K562 (cell line): ENCODE data around the gene SVEP1. TPM values are rescaled to one million over a fixed set of nuclear protein-coding genes. Genes with fewer than 3 reads are reported as not detected.
A peak's percentile ranks its signal among the peaks of the same experiment; 100 is the strongest.

Source experiments
- ARID1B ChIP-seq: fragments of 450-650 bp; IDR thresholded peaks from 2 replicates; pipeline ENCODE4 v1.6.1; 2016; ENCODE audit warnings: antibody characterized with exemption, mild to moderate bottlenecking, inconsistent platforms
- COPS2 ChIP-seq: fragments of 450-650 bp; conservative IDR thresholded peaks from 2 replicates; pipeline ENCODE4 v1.6.1; 2016; ENCODE audit warnings: mild to moderate bottlenecking, moderate library complexity
- ELF1 ChIP-seq: fragments of 200-800 bp; sonication (Bioruptor generic); IDR thresholded peaks from 2 replicates; pipeline ENCODE4 v1.6.1; 2016; ENCODE audit warnings: missing genetic modification characterization, missing compliant biosample characterization
- FOXJ2 ChIP-seq: fragments of 200-800 bp; sonication (Bioruptor generic); IDR thresholded peaks from 2 replicates; pipeline ENCODE4 v1.6.1; 2016; ENCODE audit warnings: missing genetic modification characterization, missing compliant biosample characterization
- NCOA1 ChIP-seq: fragments of 450-650 bp; IDR thresholded peaks from 2 replicates; pipeline ENCODE4 v1.6.1; 2016; ENCODE audit warnings: low read depth
- PHB2 ChIP-seq: fragments of 450-650 bp; IDR thresholded peaks from 2 replicates; pipeline ENCODE4 v1.6.1; 2017; ENCODE audit warnings: low read depth
- PHTF2 ChIP-seq: fragments of 250-450 bp; sonication (Bioruptor Pico); IDR thresholded peaks from 2 replicates; pipeline ENCODE4 v1.5.0; 2021; ENCODE audit warnings: mild to moderate bottlenecking
- RAD21 ChIP-seq, 2 experiments: fragments of 250-450 bp in 1 of 2; fragments of 450-650 bp in 1 of 2; sonication (Bioruptor Pico) in 1 of 2; formaldehyde crosslinking in 1 of 2; IDR thresholded peaks in 1 of 2; conservative IDR thresholded peaks in 1 of 2; 2 replicates each; pipeline versions ENCODE4 v1.4.0 to v1.8.0; 2020 to 2022; ENCODE audit warnings: mild to moderate bottlenecking in 2 of 2, moderate library complexity in 1 of 2
- RBM17 ChIP-seq: fragments of 200-400 bp; formaldehyde crosslinking; IDR thresholded peaks from 2 replicates; pipeline ENCODE4 v1.6.1; 2017; ENCODE audit warnings: low read depth, mild to moderate bottlenecking, low read length, borderline replicate concordance
- RFX5 ChIP-seq: IDR thresholded peaks from 2 replicates; pipeline ENCODE4 v1.6.1; 2011; ENCODE audit warnings: low read depth, mild to moderate bottlenecking, improper control_type of control experiment, low read length
- SIRT6 ChIP-seq: IDR thresholded peaks from one replicate; pipeline ENCODE4 v1.6.1; 2012; ENCODE audit warnings: low read depth, mild to moderate bottlenecking, control low read depth, inconsistent platforms, low read length, moderate library complexity
- SMARCB1 ChIP-seq: IDR thresholded peaks from 2 replicates; pipeline ENCODE4 v1.6.1; 2011; ENCODE audit warnings: improper control_type of control experiment, low read depth; ENCODE audit not compliant: insufficient read length
- SMC3 ChIP-seq: conservative IDR thresholded peaks from 2 replicates; pipeline ENCODE4 v1.6.1; 2011; ENCODE audit warnings: low read depth, low read length, improper control_type of control experiment; ENCODE audit not compliant: insufficient read depth
- TEAD4 ChIP-seq, 2 experiments: sonication (generic) in 1 of 2; formaldehyde crosslinking in 1 of 2; IDR thresholded peaks; 2 replicates each; pipeline versions ENCODE4 v1.6.1 to v1.8.0; 2012 to 2022; ENCODE audit warnings: borderline replicate concordance in 1 of 2, inconsistent platforms in 1 of 2, low read length in 1 of 2, mild to moderate bottlenecking in 1 of 2, missing genetic modification reagents in 1 of 2
- ZC3H11A ChIP-seq: IDR thresholded peaks from 2 replicates; pipeline ENCODE4 v1.6.1; 2012; ENCODE audit warnings: low read depth, low read length, improper control_type of control experiment
- ZNF41 ChIP-seq: fragments of 250-450 bp; sonication (Bioruptor Pico); conservative IDR thresholded peaks from 2 replicates; pipeline ENCODE4 v1.4.0; 2020; ENCODE audit warnings: mild to moderate bottlenecking
- polyA plus RNA-seq, 8 experiments: library from polyadenylated mRNA; depleted of rRNA in 4 of 8; stranded (reverse) in 5 of 8; unstranded in 3 of 8; fragments of >200 nt; fragmentation: Nextera tagmentation in 2 of 8; fragmentation: Illumina TruSeq in 1 of 8; extraction: Ambion mirVana in 2 of 8; extraction: Trizol in 1 of 8; gene quantifications; 2 replicates each; pipeline versions ENCODE4 v1.2.1 to v1.2.3, GENCODE V29; 2011 to 2014; ENCODE audit warnings: inconsistent platforms in 1 of 8, missing spikeins in 1 of 8
- total RNA-seq, 7 experiments: library from RNA; depleted of rRNA in 6 of 7; stranded (reverse); fragments of >200 nt in 6 of 7; fragmentation: Illumina TruSeq in 2 of 7; extraction: Trizol in 2 of 7; gene quantifications; 2 replicates each; pipeline versions ENCODE4 v1.2.1 to v1.2.3, GENCODE V29; 2011 to 2021; ENCODE audit warnings: low replicate concordance in 1 of 7
- TF ChIP-seq, protein P1 (sequence below), 2 experiments: fragments of 450-650 bp; conservative IDR thresholded peaks; 2 replicates each; pipeline ENCODE4 v1.6.1; 2017; ENCODE audit warnings: mild to moderate bottlenecking in 2 of 2, moderate library complexity in 2 of 2
- TF ChIP-seq, protein P2 (sequence below): IDR thresholded peaks from 3 replicates; pipeline ENCODE4 v1.6.1; 2011; ENCODE audit warnings: borderline replicate concordance, mild to moderate bottlenecking, moderate library complexity; ENCODE audit not compliant: insufficient read length; ENCODE audit errors: extremely low read depth
- TF ChIP-seq, protein P3 (sequence below): fragments of 450-650 bp; formaldehyde crosslinking; IDR thresholded peaks from 2 replicates; pipeline ENCODE4 v1.4.0; 2020; ENCODE audit warnings: mild to moderate bottlenecking, moderate library complexity
- TF ChIP-seq, protein P4 (sequence below): fragments of 200-800 bp; sonication (Bioruptor generic); IDR thresholded peaks from 2 replicates; pipeline ENCODE4 v1.6.1; 2017; ENCODE audit warnings: missing genetic modification characterization, missing compliant biosample characterization

The SVEP1 gene
- total and polyA plus RNA-seq, 9 of the 15 experiments (the other 6 are each of a cell fraction or from before 2014, with no cell fraction given) = 0.20 to 0.84 (median 0.43) TPM

DNA sequence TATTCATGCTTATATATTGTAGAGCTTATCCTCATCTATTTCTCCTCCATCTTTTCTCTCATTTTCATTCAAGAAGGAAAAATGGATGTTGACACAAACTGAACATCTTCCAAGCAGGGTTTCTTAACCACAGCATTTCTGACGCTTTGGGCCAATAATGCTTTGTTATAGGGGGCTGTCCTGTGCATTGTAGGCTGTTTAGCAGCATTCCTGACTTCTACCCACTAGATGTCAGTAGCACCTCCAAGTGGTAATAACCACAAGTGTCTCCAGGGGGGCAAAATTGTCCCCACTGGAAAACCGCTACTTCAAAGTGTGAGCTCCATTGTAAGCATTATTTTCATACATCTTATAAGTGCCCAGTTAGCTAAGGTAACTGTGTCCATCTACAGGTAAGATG lies 239.2 kb downstream of the SVEP1 start (continued):
- TF ChIP-seq ZC3H11A (no peak), SIRT6 (no peak), ZNF41 (CRISPR knock-in tag) (no peak), SMC3 (peak; percentile 42), TEAD4 (IDR thresholded peaks at IDR 0.05; ENCODE audit: low read length) (0 out of 2 replicates have a peak, but pooled peaks have one; percentile 12), TEAD4 (CRISPR knock-in tag; IDR thresholded peaks at IDR 0.05; ENCODE audit: borderline replicate concordance) (no peak), RFX5 (no peak), FOXJ2 (no peak), PHTF2 (CRISPR knock-in tag) (no peak), PHB2 (no peak), SMARCB1 (no peak), COPS2 (no peak), NCOA1 (no peak), ELF1 (tag) (no peak), ARID1B (no peak), RBM17 (no peak), RAD21 (CRISPR knock-in tag; conservative IDR thresholded peaks at IDR 0.05 in 1 of 2, IDR thresholded peaks at IDR 0.05 in 1 of 2) (peak; percentile 47 to 76)
- TF ChIP-seq, protein P1, sequence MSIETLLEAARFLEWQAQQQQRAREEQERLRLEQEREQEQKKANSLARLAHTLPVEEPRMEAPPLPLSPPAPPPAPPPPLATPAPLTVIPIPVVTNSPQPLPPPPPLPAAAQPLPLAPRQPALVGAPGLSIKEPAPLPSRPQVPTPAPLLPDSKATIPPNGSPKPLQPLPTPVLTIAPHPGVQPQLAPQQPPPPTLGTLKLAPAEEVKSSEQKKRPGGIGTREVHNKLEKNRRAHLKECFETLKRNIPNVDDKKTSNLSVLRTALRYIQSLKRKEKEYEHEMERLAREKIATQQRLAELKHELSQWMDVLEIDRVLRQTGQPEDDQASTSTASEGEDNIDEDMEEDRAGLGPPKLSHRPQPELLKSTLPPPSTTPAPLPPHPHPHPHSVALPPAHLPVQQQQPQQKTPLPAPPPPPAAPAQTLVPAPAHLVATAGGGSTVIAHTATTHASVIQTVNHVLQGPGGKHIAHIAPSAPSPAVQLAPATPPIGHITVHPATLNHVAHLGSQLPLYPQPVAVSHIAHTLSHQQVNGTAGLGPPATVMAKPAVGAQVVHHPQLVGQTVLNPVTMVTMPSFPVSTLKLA (conservative IDR thresholded peaks at IDR 0.05) = no peak
- TF ChIP-seq, protein P2, sequence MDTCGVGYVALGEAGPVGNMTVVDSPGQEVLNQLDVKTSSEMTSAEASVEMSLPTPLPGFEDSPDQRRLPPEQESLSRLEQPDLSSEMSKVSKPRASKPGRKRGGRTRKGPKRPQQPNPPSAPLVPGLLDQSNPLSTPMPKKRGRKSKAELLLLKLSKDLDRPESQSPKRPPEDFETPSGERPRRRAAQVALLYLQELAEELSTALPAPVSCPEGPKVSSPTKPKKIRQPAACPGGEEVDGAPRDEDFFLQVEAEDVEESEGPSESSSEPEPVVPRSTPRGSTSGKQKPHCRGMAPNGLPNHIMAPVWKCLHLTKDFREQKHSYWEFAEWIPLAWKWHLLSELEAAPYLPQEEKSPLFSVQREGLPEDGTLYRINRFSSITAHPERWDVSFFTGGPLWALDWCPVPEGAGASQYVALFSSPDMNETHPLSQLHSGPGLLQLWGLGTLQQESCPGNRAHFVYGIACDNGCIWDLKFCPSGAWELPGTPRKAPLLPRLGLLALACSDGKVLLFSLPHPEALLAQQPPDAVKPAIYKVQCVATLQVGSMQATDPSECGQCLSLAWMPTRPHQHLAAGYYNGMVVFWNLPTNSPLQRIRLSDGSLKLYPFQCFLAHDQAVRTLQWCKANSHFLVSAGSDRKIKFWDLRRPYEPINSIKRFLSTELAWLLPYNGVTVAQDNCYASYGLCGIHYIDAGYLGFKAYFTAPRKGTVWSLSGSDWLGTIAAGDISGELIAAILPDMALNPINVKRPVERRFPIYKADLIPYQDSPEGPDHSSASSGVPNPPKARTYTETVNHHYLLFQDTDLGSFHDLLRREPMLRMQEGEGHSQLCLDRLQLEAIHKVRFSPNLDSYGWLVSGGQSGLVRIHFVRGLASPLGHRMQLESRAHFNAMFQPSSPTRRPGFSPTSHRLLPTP = no peak
- TF ChIP-seq, protein P3, sequence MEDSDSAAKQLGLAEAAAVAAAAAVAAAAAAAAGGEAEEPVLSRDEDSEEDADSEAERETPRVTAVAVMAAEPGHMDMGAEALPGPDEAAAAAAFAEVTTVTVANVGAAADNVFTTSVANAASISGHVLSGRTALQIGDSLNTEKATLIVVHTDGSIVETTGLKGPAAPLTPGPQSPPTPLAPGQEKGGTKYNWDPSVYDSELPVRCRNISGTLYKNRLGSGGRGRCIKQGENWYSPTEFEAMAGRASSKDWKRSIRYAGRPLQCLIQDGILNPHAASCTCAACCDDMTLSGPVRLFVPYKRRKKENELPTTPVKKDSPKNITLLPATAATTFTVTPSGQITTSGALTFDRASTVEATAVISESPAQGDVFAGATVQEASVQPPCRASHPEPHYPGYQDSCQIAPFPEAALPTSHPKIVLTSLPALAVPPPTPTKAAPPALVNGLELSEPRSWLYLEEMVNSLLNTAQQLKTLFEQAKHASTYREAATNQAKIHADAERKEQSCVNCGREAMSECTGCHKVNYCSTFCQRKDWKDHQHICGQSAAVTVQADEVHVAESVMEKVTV (CRISPR knock-in tag) = peak; percentile 32; the same call in 1 of the 2 replicates
- TF ChIP-seq, protein P4, sequence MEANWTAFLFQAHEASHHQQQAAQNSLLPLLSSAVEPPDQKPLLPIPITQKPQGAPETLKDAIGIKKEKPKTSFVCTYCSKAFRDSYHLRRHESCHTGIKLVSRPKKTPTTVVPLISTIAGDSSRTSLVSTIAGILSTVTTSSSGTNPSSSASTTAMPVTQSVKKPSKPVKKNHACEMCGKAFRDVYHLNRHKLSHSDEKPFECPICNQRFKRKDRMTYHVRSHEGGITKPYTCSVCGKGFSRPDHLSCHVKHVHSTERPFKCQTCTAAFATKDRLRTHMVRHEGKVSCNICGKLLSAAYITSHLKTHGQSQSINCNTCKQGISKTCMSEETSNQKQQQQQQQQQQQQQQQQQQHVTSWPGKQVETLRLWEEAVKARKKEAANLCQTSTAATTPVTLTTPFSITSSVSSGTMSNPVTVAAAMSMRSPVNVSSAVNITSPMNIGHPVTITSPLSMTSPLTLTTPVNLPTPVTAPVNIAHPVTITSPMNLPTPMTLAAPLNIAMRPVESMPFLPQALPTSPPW = peak; percentile 25; the same call in 1 of the 2 replicates
